ENCODE results near the gene CYP19A1. TPM values are rescaled to one million over a fixed set of nuclear protein-coding genes. Genes with fewer than 3 reads are reported as not detected.

CYP19A1 gene
- total RNA-seq, 1 experiment from 2014 or later = not detected

DNA sequence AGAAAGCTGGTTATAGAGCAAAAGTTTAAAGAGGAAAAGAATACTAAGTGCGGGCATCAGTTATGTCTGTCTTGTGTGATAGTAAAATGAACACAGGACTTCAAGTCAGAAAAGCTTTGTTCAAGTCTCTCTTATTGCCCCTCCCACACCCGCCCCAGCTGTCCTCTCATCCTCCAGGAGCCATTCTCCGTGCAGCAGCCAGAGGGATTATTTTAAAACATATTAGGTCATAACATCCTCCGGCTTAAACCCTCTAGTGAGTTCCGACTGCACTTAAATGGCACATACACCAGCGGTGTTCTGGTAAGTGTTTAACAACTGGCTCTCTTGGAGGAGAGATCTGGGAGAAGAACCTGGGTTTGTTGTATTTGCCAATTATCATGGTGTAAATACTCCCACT lies 138.9 kb downstream of the CYP19A1 start:
- no peak overlapping the region for H3K27ac ChIP-seq (ENCODE audit: low read length)
- TF ChIP-seq TCF7L2 (IDR thresholded peaks at IDR 0.05; ENCODE audit: low read depth, low read length) = no peak
- no peak for TF ChIP-seq SIN3A (IDR thresholded peaks at IDR 0.05; ENCODE audit: borderline replicate concordance, insufficient read depth, low read depth, low read length)
- TF ChIP-seq, protein P1, sequence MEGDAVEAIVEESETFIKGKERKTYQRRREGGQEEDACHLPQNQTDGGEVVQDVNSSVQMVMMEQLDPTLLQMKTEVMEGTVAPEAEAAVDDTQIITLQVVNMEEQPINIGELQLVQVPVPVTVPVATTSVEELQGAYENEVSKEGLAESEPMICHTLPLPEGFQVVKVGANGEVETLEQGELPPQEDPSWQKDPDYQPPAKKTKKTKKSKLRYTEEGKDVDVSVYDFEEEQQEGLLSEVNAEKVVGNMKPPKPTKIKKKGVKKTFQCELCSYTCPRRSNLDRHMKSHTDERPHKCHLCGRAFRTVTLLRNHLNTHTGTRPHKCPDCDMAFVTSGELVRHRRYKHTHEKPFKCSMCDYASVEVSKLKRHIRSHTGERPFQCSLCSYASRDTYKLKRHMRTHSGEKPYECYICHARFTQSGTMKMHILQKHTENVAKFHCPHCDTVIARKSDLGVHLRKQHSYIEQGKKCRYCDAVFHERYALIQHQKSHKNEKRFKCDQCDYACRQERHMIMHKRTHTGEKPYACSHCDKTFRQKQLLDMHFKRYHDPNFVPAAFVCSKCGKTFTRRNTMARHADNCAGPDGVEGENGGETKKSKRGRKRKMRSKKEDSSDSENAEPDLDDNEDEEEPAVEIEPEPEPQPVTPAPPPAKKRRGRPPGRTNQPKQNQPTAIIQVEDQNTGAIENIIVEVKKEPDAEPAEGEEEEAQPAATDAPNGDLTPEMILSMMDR (IDR thresholded peaks at IDR 0.05) = no peak
- TF ChIP-seq POLR2AphosphoS5 (IDR thresholded peaks at IDR 0.05; ENCODE audit: low read depth, low read length) = no peak
- TF ChIP-seq REST (IDR thresholded peaks at IDR 0.05; ENCODE audit: insufficient read depth in 1 of 2, low read depth in 2 of 2, low read length in 1 of 2) = no peak
- H3K9me3 ChIP-seq (ENCODE audit: control insufficient read depth, insufficient read depth, low read depth, low read length) = no peaks in the 10 kb centered on the region
- no peak for ATAC-seq
- H3K27me3 ChIP-seq (ENCODE audit: control insufficient read depth, insufficient read depth, low read length) = no peaks in the 10 kb centered on the region; the same call in 1 of the 2 replicates
- no peaks in the 10 kb centered on the region for H3K36me3 ChIP-seq (ENCODE audit: control insufficient read depth, insufficient read depth, low read length)
- ChIA-PET CTCF (no interaction called here), POLR2A (no interaction called here)
- BruUV-seq (replicated peaks) = no TSS peak
- in situ Hi-C loops (cut with HindIII; ENCODE audit: low pct_unique_long_range_greater_than_20kb, low sequenced_read_pairs) = no loop called here
- H3K4me1 ChIP-seq (ENCODE audit: control insufficient read depth, insufficient read depth, low read length) = no peaks in the 10 kb centered on the region
- intact Hi-C loops (cut with micrococcal nuclease; ENCODE audit: unreplicated experiment) = no loop called here
- no peak overlapping the region for H3K4me3 ChIP-seq (ENCODE audit: low read depth in 2 of 2, low read length in 2 of 2)
- no peak for DNase-seq (ENCODE audit: low read depth, low spot score)

DNA sequence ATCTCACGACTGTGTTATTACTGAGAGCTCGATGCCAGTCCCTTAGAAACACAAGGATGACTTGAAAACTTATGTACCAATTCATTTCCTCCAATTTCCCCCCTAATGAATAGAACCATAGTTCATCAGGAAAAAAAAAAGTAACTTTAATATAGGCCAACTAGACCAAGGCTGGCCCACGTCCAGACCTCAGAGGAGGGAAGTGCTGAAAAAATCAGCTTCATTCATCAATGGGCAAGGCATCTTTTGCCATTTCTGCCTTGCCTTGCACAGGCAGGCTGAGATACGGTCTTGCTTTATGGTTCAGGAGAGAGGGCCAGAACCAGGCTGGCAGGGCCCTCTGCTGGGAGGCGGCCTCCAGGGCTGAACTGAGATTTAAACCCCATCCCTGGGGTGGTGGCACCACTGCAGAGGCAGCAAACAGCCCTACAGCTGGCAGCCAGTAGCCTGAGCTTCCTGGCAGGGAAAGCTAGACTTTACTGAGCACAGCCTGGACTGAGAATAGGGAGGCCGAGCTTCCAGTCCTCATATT lies 139.6 kb downstream of the CYP19A1 start:
- Histone ChIP-seq H3K4me3 (ENCODE audit: low read depth in 2 of 2, low read length in 2 of 2) (no peak overlapping the region), H3K4me1 (ENCODE audit: control insufficient read depth, insufficient read depth, low read length) (no peaks in the 10 kb centered on the region), H3K36me3 (ENCODE audit: control insufficient read depth, insufficient read depth, low read length) (no peaks in the 10 kb centered on the region), H3K27me3 (ENCODE audit: control insufficient read depth, insufficient read depth, low read length) (no peaks in the 10 kb centered on the region; the same call in 1 of the 2 replicates), H3K27ac (ENCODE audit: low read length) (no peak overlapping the region), H3K9me3 (ENCODE audit: control insufficient read depth, insufficient read depth, low read depth, low read length) (no peaks in the 10 kb centered on the region)
- no TSS peak for BruUV-seq (replicated peaks)
- no peak for DNase-seq (ENCODE audit: low read depth, low spot score)
- ATAC-seq = no peak
- TF ChIP-seq SIN3A (IDR thresholded peaks at IDR 0.05; ENCODE audit: borderline replicate concordance, insufficient read depth, low read depth, low read length) (no peak), TCF7L2 (IDR thresholded peaks at IDR 0.05; ENCODE audit: low read depth, low read length) (no peak), REST (IDR thresholded peaks at IDR 0.05; ENCODE audit: insufficient read depth in 1 of 2, low read depth in 2 of 2, low read length in 1 of 2) (no peak), POLR2AphosphoS5 (IDR thresholded peaks at IDR 0.05; ENCODE audit: low read depth, low read length) (no peak)
- TF ChIP-seq, protein P1 (IDR thresholded peaks at IDR 0.05) = no peak
- in situ Hi-C loops (cut with HindIII; ENCODE audit: low pct_unique_long_range_greater_than_20kb, low sequenced_read_pairs) = no loop called here
- CTCF ChIA-PET = no interaction called here
- POLR2A ChIA-PET = no interaction called here
- intact Hi-C loops (cut with micrococcal nuclease; ENCODE audit: unreplicated experiment) = no loop called here
